K562 (cell line): ENCODE measurements around the gene KYAT1. TPM values are rescaled to one million over a fixed set of nuclear protein-coding genes. Genes with fewer than 3 reads are reported as not detected.
A peak's percentile ranks its signal among the peaks of the same experiment; 100 is the strongest.

Source experiments
- CBX1 ChIP-seq: sonication (generic); IDR thresholded peaks from 2 replicates; pipeline ENCODE4 v1.6.1; 2016; ENCODE audit warnings: antibody characterized with exemption, low read depth, mild to moderate bottlenecking
- HCFC1 ChIP-seq: IDR thresholded peaks from 2 replicates; pipeline ENCODE4 v1.6.1; 2012; ENCODE audit warnings: low read depth, low read length, improper control_type of control experiment
- ILK ChIP-seq: fragments of 450-650 bp; IDR thresholded peaks from 2 replicates; pipeline ENCODE4 v1.6.1; 2016; ENCODE audit warnings: missing genetic modification characterization, low read depth, mild to moderate bottlenecking, missing compliant biosample characterization, moderate library complexity, borderline replicate concordance
- MAZ ChIP-seq, 2 experiments: fragments of 450-650 bp in 1 of 2; sonication (generic) in 1 of 2; formaldehyde crosslinking; IDR thresholded peaks in 1 of 2; conservative IDR thresholded peaks in 1 of 2; 2 replicates each; pipeline versions ENCODE4 v1.4.0 to v1.5.0; 2020; ENCODE audit warnings: mild to moderate bottlenecking in 1 of 2, missing genetic modification reagents in 1 of 2
- NFXL1 ChIP-seq: fragments of 450-650 bp; formaldehyde crosslinking; IDR thresholded peaks from 2 replicates; pipeline ENCODE4 v1.4.0; 2021; ENCODE audit warnings: mild to moderate bottlenecking
- POLR2B ChIP-seq: fragments of 450-650 bp; IDR thresholded peaks from 2 replicates; pipeline ENCODE4 v1.6.1; 2018; ENCODE audit warnings: low read depth; ENCODE audit not compliant: partially characterized antibody
- SNIP1 ChIP-seq: fragments of 450-650 bp; IDR thresholded peaks from 2 replicates; pipeline ENCODE4 v1.7.1; 2017; ENCODE audit warnings: low read depth, mild to moderate bottlenecking
- SRSF9 ChIP-seq: fragments of 200-400 bp; formaldehyde crosslinking; IDR thresholded peaks from 2 replicates; pipeline ENCODE4 v1.6.1; 2017; ENCODE audit warnings: low read depth, low read length, borderline replicate concordance
- ZBTB1 ChIP-seq: sonication (generic); formaldehyde crosslinking; IDR thresholded peaks from 2 replicates; pipeline ENCODE4 v1.8.1; 2023; ENCODE audit warnings: missing genetic modification reagents, low read depth, mild to moderate bottlenecking, borderline replicate concordance
- ZFPM2 ChIP-seq: fragments of 250-450 bp; sonication (Bioruptor Pico); IDR thresholded peaks from 2 replicates; pipeline ENCODE4 v1.5.1; 2022; ENCODE audit warnings: mild to moderate bottlenecking
- ZNF24 ChIP-seq: fragments of 450-650 bp; IDR thresholded peaks from 2 replicates; pipeline ENCODE4 v1.6.1; 2016
- ZNF311 ChIP-seq: fragments of 250-450 bp; sonication (Bioruptor Pico); IDR thresholded peaks from 2 replicates; pipeline ENCODE4 v1.4.0; 2020; ENCODE audit warnings: mild to moderate bottlenecking, moderate library complexity
- polyA plus RNA-seq, 8 experiments: library from polyadenylated mRNA; depleted of rRNA in 4 of 8; stranded (reverse) in 5 of 8; unstranded in 3 of 8; fragments of >200 nt; fragmentation: Nextera tagmentation in 2 of 8; fragmentation: Illumina TruSeq in 1 of 8; extraction: Ambion mirVana in 2 of 8; extraction: Trizol in 1 of 8; gene quantifications; 2 replicates each; pipeline versions ENCODE4 v1.2.1 to v1.2.3, GENCODE V29; 2011 to 2014; ENCODE audit warnings: inconsistent platforms in 1 of 8, missing spikeins in 1 of 8
- total RNA-seq, 7 experiments: library from RNA; depleted of rRNA in 6 of 7; stranded (reverse); fragments of >200 nt in 6 of 7; fragmentation: Illumina TruSeq in 2 of 7; extraction: Trizol in 2 of 7; gene quantifications; 2 replicates each; pipeline versions ENCODE4 v1.2.1 to v1.2.3, GENCODE V29; 2011 to 2021; ENCODE audit warnings: low replicate concordance in 1 of 7
- TF ChIP-seq, protein P1 (sequence below): sonication (generic); formaldehyde crosslinking; IDR thresholded peaks from 2 replicates; pipeline ENCODE4 v1.8.0; 2022; ENCODE audit warnings: missing genetic modification reagents, mild to moderate bottlenecking, moderate library complexity, borderline replicate concordance
- TF ChIP-seq, protein P2 (sequence below): fragments of 250-450 bp; sonication (Bioruptor Pico); IDR thresholded peaks from 2 replicates; pipeline ENCODE4 v1.8.0; 2022; ENCODE audit warnings: moderate library complexity, mild to moderate bottlenecking, inconsistent platforms
- TF ChIP-seq, protein P3 (sequence below): fragments of 450-650 bp; formaldehyde crosslinking; IDR thresholded peaks from 2 replicates; pipeline ENCODE4 v1.4.0; 2020; ENCODE audit warnings: mild to moderate bottlenecking, moderate library complexity
- TF ChIP-seq, protein P4 (sequence below), 3 experiments: fragments of 200-800 bp in 1 of 3; fragments of 250-450 bp in 1 of 3; fragments of 450-650 bp in 1 of 3; sonication (Bioruptor Pico) in 1 of 3; sonication (Bioruptor generic) in 1 of 3; formaldehyde crosslinking in 1 of 3; IDR thresholded peaks; 2 replicates each; pipeline versions ENCODE4 v1.6.1 to v1.8.0; 2016 to 2022; ENCODE audit warnings: mild to moderate bottlenecking in 2 of 3, missing genetic modification characterization in 2 of 3, missing compliant biosample characterization in 1 of 3, moderate library complexity in 1 of 3
- TF ChIP-seq, protein P5 (sequence below): sonication (generic); formaldehyde crosslinking; IDR thresholded peaks from 2 replicates; pipeline ENCODE4 v1.8.1; 2023; ENCODE audit warnings: mild to moderate bottlenecking, missing genetic modification reagents, moderate library complexity

KYAT1 gene
- total and polyA plus RNA-seq, 9 of the 15 experiments (the other 6 are each of a cell fraction or from before 2014, with no cell fraction given): 6.4 to 16.8 (median 11.1) TPM

DNA sequence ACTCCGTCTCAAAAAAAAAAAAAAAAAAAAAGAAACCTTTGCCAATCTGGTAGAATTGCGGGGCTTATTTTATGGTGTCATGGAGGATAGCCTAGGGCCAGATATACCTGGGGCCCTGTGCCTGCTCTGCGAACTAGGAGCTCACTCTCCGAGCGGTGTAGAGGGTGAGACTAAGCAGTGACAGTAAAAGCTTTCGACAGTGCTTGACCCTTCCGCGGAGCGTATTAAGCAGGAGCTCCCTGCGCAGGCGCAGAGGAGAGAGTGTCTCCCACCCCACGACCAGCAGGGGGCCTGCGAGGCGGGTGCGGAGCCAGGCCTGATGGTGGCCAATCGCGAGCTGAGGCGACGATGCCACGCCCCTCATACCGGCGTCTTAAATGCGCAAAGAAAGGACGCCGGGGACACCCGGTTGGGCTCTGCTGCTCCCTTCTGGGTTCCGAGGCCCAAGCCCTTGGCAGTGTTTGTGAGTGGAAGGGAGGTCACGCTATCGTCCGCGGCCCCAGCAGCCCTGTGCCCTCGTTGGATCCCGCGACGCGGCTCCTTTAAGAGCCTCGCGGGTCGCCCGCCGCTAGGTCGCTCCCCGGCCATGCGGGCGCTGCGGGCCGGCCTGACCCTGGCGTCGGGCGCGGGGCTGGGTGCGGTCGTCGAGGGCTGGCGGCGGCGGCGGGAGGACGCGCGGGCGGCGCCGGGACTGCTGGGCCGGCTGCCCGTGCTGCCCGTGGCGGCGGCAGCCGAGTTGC, 63.5 kb downstream of the KYAT1 start, which contains the start of gene ENDOG (continued):
- TF ChIP-seq ZNF311 (CRISPR knock-in tag) (no peak), NFXL1 (CRISPR knock-in tag) (no peak), ZNF24 (no peak), SRSF9 (no peak), POLR2B (peak; percentile 79), HCFC1 (peak; percentile 51), SNIP1 (peak; percentile 83), CBX1 (0 out of 2 replicates have a peak, but pooled peaks have one; percentile 30), ZFPM2 (no peak), ZBTB1 (CRISPR knock-in tag) (peak; percentile 86), MAZ (CRISPR knock-in tag; conservative IDR thresholded peaks at IDR 0.05 in 1 of 2, IDR thresholded peaks at IDR 0.05 in 1 of 2) (peak; percentile 64 to 87), ILK (tag) (no peak)
- TF ChIP-seq, protein P1, sequence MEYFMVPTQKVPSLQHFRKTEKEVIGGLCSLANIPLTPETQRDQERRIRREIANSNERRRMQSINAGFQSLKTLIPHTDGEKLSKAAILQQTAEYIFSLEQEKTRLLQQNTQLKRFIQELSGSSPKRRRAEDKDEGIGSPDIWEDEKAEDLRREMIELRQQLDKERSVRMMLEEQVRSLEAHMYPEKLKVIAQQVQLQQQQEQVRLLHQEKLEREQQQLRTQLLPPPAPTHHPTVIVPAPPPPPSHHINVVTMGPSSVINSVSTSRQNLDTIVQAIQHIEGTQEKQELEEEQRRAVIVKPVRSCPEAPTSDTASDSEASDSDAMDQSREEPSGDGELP (CRISPR knock-in tag): peak; percentile 76
- TF ChIP-seq, protein P2, sequence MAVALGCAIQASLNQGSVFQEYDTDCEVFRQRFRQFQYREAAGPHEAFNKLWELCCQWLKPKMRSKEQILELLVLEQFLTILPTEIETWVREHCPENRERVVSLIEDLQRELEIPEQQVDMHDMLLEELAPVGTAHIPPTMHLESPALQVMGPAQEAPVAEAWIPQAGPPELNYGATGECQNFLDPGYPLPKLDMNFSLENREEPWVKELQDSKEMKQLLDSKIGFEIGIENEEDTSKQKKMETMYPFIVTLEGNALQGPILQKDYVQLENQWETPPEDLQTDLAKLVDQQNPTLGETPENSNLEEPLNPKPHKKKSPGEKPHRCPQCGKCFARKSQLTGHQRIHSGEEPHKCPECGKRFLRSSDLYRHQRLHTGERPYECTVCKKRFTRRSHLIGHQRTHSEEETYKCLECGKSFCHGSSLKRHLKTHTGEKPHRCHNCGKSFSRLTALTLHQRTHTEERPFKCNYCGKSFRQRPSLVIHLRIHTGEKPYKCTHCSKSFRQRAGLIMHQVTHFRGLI (CRISPR knock-in tag): peak; percentile 85; the same call in 1 of the 2 replicates
- TF ChIP-seq, protein P3, sequence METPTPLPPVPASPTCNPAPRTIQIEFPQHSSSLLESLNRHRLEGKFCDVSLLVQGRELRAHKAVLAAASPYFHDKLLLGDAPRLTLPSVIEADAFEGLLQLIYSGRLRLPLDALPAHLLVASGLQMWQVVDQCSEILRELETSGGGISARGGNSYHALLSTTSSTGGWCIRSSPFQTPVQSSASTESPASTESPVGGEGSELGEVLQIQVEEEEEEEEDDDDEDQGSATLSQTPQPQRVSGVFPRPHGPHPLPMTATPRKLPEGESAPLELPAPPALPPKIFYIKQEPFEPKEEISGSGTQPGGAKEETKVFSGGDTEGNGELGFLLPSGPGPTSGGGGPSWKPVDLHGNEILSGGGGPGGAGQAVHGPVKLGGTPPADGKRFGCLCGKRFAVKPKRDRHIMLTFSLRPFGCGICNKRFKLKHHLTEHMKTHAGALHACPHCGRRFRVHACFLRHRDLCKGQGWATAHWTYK: no peak
- TF ChIP-seq, protein P4, sequence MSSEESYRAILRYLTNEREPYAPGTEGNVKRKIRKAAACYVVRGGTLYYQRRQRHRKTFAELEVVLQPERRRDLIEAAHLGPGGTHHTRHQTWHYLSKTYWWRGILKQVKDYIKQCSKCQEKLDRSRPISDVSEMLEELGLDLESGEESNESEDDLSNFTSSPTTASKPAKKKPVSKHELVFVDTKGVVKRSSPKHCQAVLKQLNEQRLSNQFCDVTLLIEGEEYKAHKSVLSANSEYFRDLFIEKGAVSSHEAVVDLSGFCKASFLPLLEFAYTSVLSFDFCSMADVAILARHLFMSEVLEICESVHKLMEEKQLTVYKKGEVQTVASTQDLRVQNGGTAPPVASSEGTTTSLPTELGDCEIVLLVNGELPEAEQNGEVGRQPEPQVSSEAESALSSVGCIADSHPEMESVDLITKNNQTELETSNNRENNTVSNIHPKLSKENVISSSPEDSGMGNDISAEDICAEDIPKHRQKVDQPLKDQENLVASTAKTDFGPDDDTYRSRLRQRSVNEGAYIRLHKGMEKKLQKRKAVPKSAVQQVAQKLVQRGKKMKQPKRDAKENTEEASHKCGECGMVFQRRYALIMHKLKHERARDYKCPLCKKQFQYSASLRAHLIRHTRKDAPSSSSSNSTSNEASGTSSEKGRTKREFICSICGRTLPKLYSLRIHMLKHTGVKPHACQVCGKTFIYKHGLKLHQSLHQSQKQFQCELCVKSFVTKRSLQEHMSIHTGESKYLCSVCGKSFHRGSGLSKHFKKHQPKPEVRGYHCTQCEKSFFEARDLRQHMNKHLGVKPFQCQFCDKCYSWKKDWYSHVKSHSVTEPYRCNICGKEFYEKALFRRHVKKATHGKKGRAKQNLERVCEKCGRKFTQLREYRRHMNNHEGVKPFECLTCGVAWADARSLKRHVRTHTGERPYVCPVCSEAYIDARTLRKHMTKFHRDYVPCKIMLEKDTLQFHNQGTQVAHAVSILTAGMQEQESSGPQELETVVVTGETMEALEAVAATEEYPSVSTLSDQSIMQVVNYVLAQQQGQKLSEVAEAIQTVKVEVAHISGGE (CRISPR knock-in tag; IDR thresholded peaks at IDR 0.05): peak in 1 of 3 experiments; percentile 72; a peak in 1 of 6 replicates
- TF ChIP-seq, protein P5, sequence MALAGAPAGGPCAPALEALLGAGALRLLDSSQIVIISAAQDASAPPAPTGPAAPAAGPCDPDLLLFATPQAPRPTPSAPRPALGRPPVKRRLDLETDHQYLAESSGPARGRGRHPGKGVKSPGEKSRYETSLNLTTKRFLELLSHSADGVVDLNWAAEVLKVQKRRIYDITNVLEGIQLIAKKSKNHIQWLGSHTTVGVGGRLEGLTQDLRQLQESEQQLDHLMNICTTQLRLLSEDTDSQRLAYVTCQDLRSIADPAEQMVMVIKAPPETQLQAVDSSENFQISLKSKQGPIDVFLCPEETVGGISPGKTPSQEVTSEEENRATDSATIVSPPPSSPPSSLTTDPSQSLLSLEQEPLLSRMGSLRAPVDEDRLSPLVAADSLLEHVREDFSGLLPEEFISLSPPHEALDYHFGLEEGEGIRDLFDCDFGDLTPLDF: peak; percentile 57; the same call in 1 of the 2 replicates
